Lung (tissue), 12 donors: ENCODE results near the gene SFXN2. TPM values are rescaled to one million over a fixed set of nuclear protein-coding genes. Genes with fewer than 3 reads are reported as not detected.

Experiments used
- ATAC-seq: fragments of 200-7000 bp; cut with Tn5 transposase; one replicate; pipeline ENCODE4 v1.9.1; 2020; ENCODE audit warnings: moderate number of reproducible peaks; ENCODE audit not compliant: insufficient read depth, low FRiP score
- DNase-seq, 3 donors: peaks; one replicate each; pipeline ENCODE4 v3.0.0-alpha.2; 2013 to 2017
- H3K27ac ChIP-seq, 2 donors: one replicate each; pipeline ENCODE4 v1.5.1; 2013; ENCODE audit warnings: mild to moderate bottlenecking in 2 of 2, moderate library complexity in 2 of 2, control low read depth in 1 of 2, inconsistent platforms in 1 of 2, low read depth in 1 of 2, low read length in 1 of 2
- H3K27me3 ChIP-seq, 3 donors: one replicate each; pipeline ENCODE4 v1.5.1; 2013; ENCODE audit warnings: low read length in 2 of 3; ENCODE audit not compliant: control insufficient read depth in 3 of 3, insufficient read depth in 3 of 3
- H3K36me3 ChIP-seq, 4 donors: one replicate each; pipeline ENCODE4 v1.5.1; 2013; ENCODE audit warnings: low read length in 4 of 4, mild to moderate bottlenecking in 1 of 4, moderate library complexity in 1 of 4; ENCODE audit not compliant: control insufficient read depth in 4 of 4, insufficient read depth in 4 of 4
- H3K4me1 ChIP-seq, 5 donors: one replicate each; pipeline ENCODE4 v1.5.1; 2013; ENCODE audit warnings: low read length in 5 of 5, mild to moderate bottlenecking in 2 of 5, moderate library complexity in 1 of 5; ENCODE audit not compliant: control insufficient read depth in 5 of 5, insufficient read depth in 5 of 5
- H3K4me3 ChIP-seq: one replicate; pipeline ENCODE4 v1.5.1; 2013; ENCODE audit warnings: mild to moderate bottlenecking, control low read depth, moderate library complexity
- H3K9ac ChIP-seq, 2 donors: one replicate each; pipeline ENCODE4 v1.5.1; 2013; ENCODE audit warnings: low read length in 2 of 2, control low read depth in 1 of 2; ENCODE audit not compliant: insufficient read depth in 1 of 2
- H3K9me3 ChIP-seq, 4 donors: one replicate each; pipeline ENCODE4 v1.5.1; 2013; ENCODE audit warnings: low read length in 3 of 4, mild to moderate bottlenecking in 1 of 4, moderate library complexity in 1 of 4; ENCODE audit not compliant: control insufficient read depth in 4 of 4, insufficient read depth in 3 of 4
- CTCF ChIP-seq: IDR thresholded peaks from 2 replicates; pipeline ENCODE4 v1.5.1; 2012; ENCODE audit warnings: mild to moderate bottlenecking; ENCODE audit errors: control extremely low read depth, extremely low read depth
- WGBS, 2 donors: extraction: QIAGEN DNeasy Blood & Tissue Kit; methylation state at CpG; one replicate each; pipeline ENCODE4 v1.1.7; 2013; 5-methylcytosine and 5-hydroxymethylcytosine counted together
- polyA plus RNA-seq, 2 donors: library from polyadenylated mRNA; stranded (reverse); fragments of 200-250 nt; gene quantifications; one replicate each; pipeline ENCODE4 v1.2.1, GENCODE V29; 2013
- total RNA-seq, 2 donors: library from RNA; depleted of rRNA in 1 of 2; stranded (reverse); fragments of >200 nt in 1 of 2; gene quantifications; one replicate each; pipeline ENCODE4 v1.2.1, GENCODE V29; 2014 to 2021
- donor health status: control.
- donor health status: control.
- donor health status: Bipolar disorder and iron deficiency.
- donor health status: healthy.
- donor health status: DM: yes; HTN: yes; CAD: no.

SFXN2 gene
- total and polyA plus RNA-seq, 4 donors, result 10.8 to 27.0 (median 14.0) TPM

GRCh38 chr10:102780527-102780808 is 66.0 kb downstream of the SFXN2 start:
- H3K27ac ChIP-seq, result peak overlapping the region; percentile 76 to 78
- WGBS, 2 donors, result 92 to 100% methylated on average over 1 of the region's 1 CpG
- H3K27me3 ChIP-seq, result no peaks in the 10 kb centered on the region
- H3K36me3 ChIP-seq, result peaks cover 0 to 3% (median 0%) of the 10 kb centered on the region in 4 donors
- no peaks in the 10 kb centered on the region for H3K9me3 ChIP-seq
- no peak overlapping the region for H3K4me3 ChIP-seq
- ATAC-seq (no peak), DNase-seq (no peak)
- H3K9ac ChIP-seq, result no peak overlapping the region
- no peak for TF ChIP-seq CTCF
- H3K4me1 ChIP-seq, result peaks cover 46 to 64% (median 48%) of the 10 kb centered on the region in 5 donors

GRCh38 chr10:102781090-102781920 is 66.9 kb downstream of the SFXN2 start:
- DNase-seq (peak; percentile 69 to 81 (median 78)), ATAC-seq (no peak)
- H3K9me3 ChIP-seq, result no peaks in the 10 kb centered on the region
- peaks cover 0 to 3% (median 0%) of the 10 kb centered on the region in 4 donors for H3K36me3 ChIP-seq
- no peak for TF ChIP-seq CTCF
- H3K27me3 ChIP-seq, result no peaks in the 10 kb centered on the region
- peak overlapping the region in 1 of 2 donors; percentile 36 for H3K9ac ChIP-seq
- H3K4me3 ChIP-seq, result no peak overlapping the region
- WGBS, 2 donors, result 36 to 48% methylated on average over 8 of the region's 8 CpGs
- H3K27ac ChIP-seq, result peak overlapping the region; percentile 78 to 92
- peaks cover 40 to 65% (median 49%) of the 10 kb centered on the region in 5 donors for H3K4me1 ChIP-seq

- Histone ChIP-seq H3K9ac (peak overlapping the region in 1 of 2 donors; percentile 44), H3K4me3 (no peak overlapping the region), H3K27me3 (no peaks in the 10 kb centered on the region), H3K27ac (peak overlapping the region; percentile 92 to 97), H3K4me1 (peaks cover 37 to 61% (median 54%) of the 10 kb centered on the region in 5 donors), H3K9me3 (no peaks in the 10 kb centered on the region), H3K36me3 (peaks cover 0 to 3% (median 0%) of the 10 kb centered on the region in 4 donors)
- DNase-seq, result peak in 2 of 3 donors; percentile 51 to 74
- 50 to 65% methylated on average over 6 of the region's 6 CpGs for WGBS, 2 donors
- TF ChIP-seq CTCF, result no peak
- no peak for ATAC-seq
Measured at GRCh38 chr10:102781921-102782557, 67.6 kb downstream of the SFXN2 start.
